H9 (cell line): Measurements from ENCODE around the gene ABCG2. TPM values are rescaled to one million over a fixed set of nuclear protein-coding genes. Genes with fewer than 3 reads are reported as not detected.

Source experiments
- DNase-seq: peaks from one replicate; pipeline ENCODE4 v3.0.0-alpha.2; 2017
- H2AFZ ChIP-seq: one replicate; pipeline ENCODE4 v1.6.1; 2013; ENCODE audit warnings: mild to moderate bottlenecking, low read length, control low read depth, moderate library complexity
- H2AK5ac ChIP-seq: 2 replicates; pipeline ENCODE4 v1.6.1; 2013; ENCODE audit warnings: low read length, control low read depth, mixed read lengths; ENCODE audit not compliant: insufficient read length
- H2BK120ac ChIP-seq: one replicate; pipeline ENCODE4 v1.6.1; 2013; ENCODE audit warnings: low read depth, mild to moderate bottlenecking, low read length, control low read depth, inconsistent platforms; ENCODE audit not compliant: poor library complexity, severe bottlenecking
- H2BK12ac ChIP-seq: 2 replicates; pipeline ENCODE4 v1.6.1; 2013; ENCODE audit warnings: low read length, control low read depth, mixed read lengths, low read depth; ENCODE audit not compliant: insufficient read length
- H2BK15ac ChIP-seq: 2 replicates; pipeline ENCODE4 v1.6.1; 2013; ENCODE audit warnings: low read depth, low read length, control low read depth
- H2BK20ac ChIP-seq: one replicate; pipeline ENCODE4 v1.6.1; 2013; ENCODE audit warnings: low read depth, mild to moderate bottlenecking, low read length, control low read depth, inconsistent platforms; ENCODE audit not compliant: poor library complexity, severe bottlenecking
- H2BK5ac ChIP-seq: 2 replicates; pipeline ENCODE4 v1.6.1; 2013; ENCODE audit warnings: low read length, control low read depth, mixed read lengths; ENCODE audit not compliant: insufficient read length
- H3K14ac ChIP-seq: 2 replicates; pipeline ENCODE4 v1.6.1; 2013; ENCODE audit warnings: low read length, control low read depth; ENCODE audit not compliant: insufficient read depth
- H3K18ac ChIP-seq: 2 replicates; pipeline ENCODE4 v1.6.1; 2013; ENCODE audit warnings: low read depth, mild to moderate bottlenecking, mixed read lengths, low read length, control low read depth; ENCODE audit not compliant: insufficient read length
- H3K23ac ChIP-seq: 2 replicates; pipeline ENCODE4 v1.6.1; 2013; ENCODE audit warnings: low read length, control low read depth, mixed read lengths, low read depth; ENCODE audit not compliant: insufficient read length
- H3K23me2 ChIP-seq: 2 replicates; pipeline ENCODE4 v1.6.1; 2013; ENCODE audit warnings: low read depth, mild to moderate bottlenecking, mixed read lengths, low read length, control low read depth; ENCODE audit not compliant: insufficient read length, poor library complexity, severe bottlenecking
- H3K27ac ChIP-seq: 2 replicates; pipeline ENCODE4 v1.5.1; 2013; ENCODE audit warnings: low read length, control low read depth, mixed read lengths, low read depth; ENCODE audit not compliant: insufficient read length
- H3K27me3 ChIP-seq: 2 replicates; pipeline ENCODE4 v1.6.1; 2013; ENCODE audit warnings: low read length, control low read depth, inconsistent platforms; ENCODE audit not compliant: insufficient read depth
- H3K4ac ChIP-seq: 2 replicates; pipeline ENCODE4 v1.6.1; 2013; ENCODE audit warnings: low read depth, mild to moderate bottlenecking, control low read depth, inconsistent platforms, low read length, moderate library complexity
- H3K4me1 ChIP-seq: 2 replicates; pipeline ENCODE4 v1.6.1; 2013; ENCODE audit warnings: low read length, control low read depth, inconsistent platforms; ENCODE audit not compliant: insufficient read depth
- H3K4me2 ChIP-seq: 2 replicates; pipeline ENCODE4 v1.6.1; 2013; ENCODE audit warnings: low read length, control low read depth, mixed read lengths; ENCODE audit not compliant: insufficient read length, insufficient read depth
- H3K56ac ChIP-seq: 2 replicates; pipeline ENCODE4 v1.6.1; 2013; ENCODE audit warnings: low read depth, mild to moderate bottlenecking, mixed read lengths, low read length, control low read depth; ENCODE audit not compliant: insufficient read length
- H3K79me1 ChIP-seq: 2 replicates; pipeline ENCODE4 v1.6.1; 2013; ENCODE audit warnings: low read depth, mild to moderate bottlenecking, moderate library complexity, low read length, control low read depth, inconsistent platforms; ENCODE audit not compliant: insufficient read depth, poor library complexity, severe bottlenecking
- H3K79me2 ChIP-seq: 2 replicates; pipeline ENCODE4 v1.6.1; 2013; ENCODE audit warnings: low read length, control low read depth, inconsistent platforms; ENCODE audit not compliant: insufficient read depth
- H3K9ac ChIP-seq: 2 replicates; pipeline ENCODE4 v1.6.1; 2013; ENCODE audit warnings: low read length, control low read depth, mixed read lengths; ENCODE audit not compliant: insufficient read length; ENCODE audit errors: extremely low read depth
- H3K9me3 ChIP-seq: one replicate; pipeline ENCODE4 v1.6.1; 2013; ENCODE audit warnings: low read depth, low read length, inconsistent platforms; ENCODE audit not compliant: control insufficient read depth
- H3T11ph ChIP-seq: one replicate; pipeline ENCODE4 v1.6.1; 2013; ENCODE audit warnings: mild to moderate bottlenecking, low read length, control low read depth, inconsistent platforms
- H4K20me1 ChIP-seq: one replicate; pipeline ENCODE4 v1.6.1; 2013; ENCODE audit not compliant: control insufficient read depth, insufficient read length, insufficient read depth
- H4K5ac ChIP-seq: 2 replicates; pipeline ENCODE4 v1.6.1; 2013; ENCODE audit warnings: low read depth, mild to moderate bottlenecking, mixed read lengths, low read length, control low read depth; ENCODE audit not compliant: insufficient read length
- H4K8ac ChIP-seq: replicated peaks from 2 replicates; pipeline ENCODE4 v1.6.1; 2013; ENCODE audit warnings: low read length, control low read depth, mixed read lengths, low read depth; ENCODE audit not compliant: insufficient read length
- H4K91ac ChIP-seq: 2 replicates; pipeline ENCODE4 v1.6.1; 2013; ENCODE audit warnings: low read depth, mild to moderate bottlenecking, moderate library complexity, mixed read lengths, low read length, control low read depth; ENCODE audit not compliant: insufficient read length
- H3K27ac Mint-ChIP-seq, 3 experiments: 2 replicates in 2 of 3; 3 replicates in 1 of 3; pipeline ENCODE4 v1.8.0; 2020 to 2021; ENCODE audit warnings: mixed read lengths in 3 of 3, mild to moderate bottlenecking in 1 of 3, moderate library complexity in 1 of 3
- H3K27me3 Mint-ChIP-seq: 2 replicates; pipeline ENCODE4 v1.8.0; 2021; ENCODE audit warnings: low read depth, mild to moderate bottlenecking, moderate library complexity, mixed read lengths
- H3K36me3 Mint-ChIP-seq, 3 experiments: 2 replicates in 2 of 3; 3 replicates in 1 of 3; pipeline ENCODE4 v1.8.0; 2020 to 2021; ENCODE audit warnings: low read depth in 3 of 3, mixed read lengths in 3 of 3; ENCODE audit not compliant: insufficient read depth in 1 of 3
- H3K4me1 Mint-ChIP-seq, 2 experiments: 2 replicates each; pipeline ENCODE4 v1.8.0; 2020; ENCODE audit warnings: mixed read lengths in 2 of 2
- H3K4me3 Mint-ChIP-seq, 2 experiments: 2 replicates in 1 of 2; 3 replicates in 1 of 2; pipeline ENCODE4 v1.8.0; 2020 to 2021; ENCODE audit warnings: mild to moderate bottlenecking in 2 of 2, mixed read lengths in 2 of 2, moderate library complexity in 1 of 2
- H3K9me3 Mint-ChIP-seq, 2 experiments: 2 replicates in 1 of 2; 3 replicates in 1 of 2; pipeline ENCODE4 v1.8.0; 2020; ENCODE audit warnings: mild to moderate bottlenecking in 2 of 2, mixed read lengths in 2 of 2, moderate library complexity in 1 of 2
- WGBS: extraction: QIAGEN DNeasy Blood & Tissue Kit; methylation state at CpG from one replicate; pipeline ENCODE4 v1.1.7; 2013; ENCODE audit warnings: missing lambda C conversion rate, low lambda C conversion rate, mixed read lengths; ENCODE audit not compliant: insufficient read length; ENCODE audit errors: extremely low coverage; 5-methylcytosine and 5-hydroxymethylcytosine counted together
- total RNA-seq: library from RNA; stranded (reverse); gene quantifications from 2 replicates; pipeline ENCODE4 v1.2.1, GENCODE V29; 2021
- TF ChIP-seq, protein P1 (sequence below): fragments of 200-600 bp; sonication (generic); conservative IDR thresholded peaks from 3 replicates; pipeline ENCODE4 v1.8.0; 2021; ENCODE audit warnings: antibody characterized with exemption, mild to moderate bottlenecking

The ABCG2 gene
- total RNA-seq, 1 experiment from 2014 or later, result 1.5 TPM

DNA sequence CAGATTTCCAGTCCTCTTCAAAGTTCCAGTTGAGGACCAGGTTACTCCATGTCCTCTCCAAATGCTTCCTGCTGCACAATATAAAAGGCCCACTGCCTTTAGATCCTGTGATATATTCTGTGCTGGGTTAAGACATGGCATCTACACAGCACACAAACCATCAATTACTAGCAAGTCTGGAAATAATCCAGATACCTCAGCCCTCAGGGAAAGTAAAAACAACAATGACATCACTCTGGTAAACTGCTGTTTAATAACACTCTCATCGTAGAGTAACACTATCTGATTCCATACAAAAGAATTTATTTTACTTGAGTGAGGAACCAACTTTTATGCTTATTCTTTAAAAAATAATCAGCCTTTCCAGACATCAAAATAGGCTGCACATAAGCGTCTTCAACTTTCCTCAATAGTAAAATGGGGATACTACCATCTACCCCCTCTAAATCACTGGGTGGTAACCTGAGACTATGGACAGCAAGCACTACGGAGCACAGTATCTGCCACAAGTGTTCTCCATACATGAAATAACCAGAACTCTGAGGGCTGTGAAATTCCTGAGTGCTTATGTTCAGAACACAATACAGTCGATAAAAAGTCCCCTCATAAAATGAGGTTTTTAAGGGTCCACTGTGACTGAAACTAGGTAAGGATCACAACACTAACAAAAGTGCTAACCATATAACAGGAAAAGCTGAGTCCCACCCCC lies 53.4 kb downstream of the ABCG2 start:
- Histone ChIP-seq H3K23ac (no peak overlapping the region), H2AK5ac (no peak overlapping the region), H3K56ac (no peak overlapping the region), H3K14ac (no peak overlapping the region), H3K9ac (no peak overlapping the region), H3K27me3 (no peaks in the 10 kb centered on the region), H4K20me1 (no peaks in the 10 kb centered on the region), H3K9me3 (no peaks in the 10 kb centered on the region), H3K4me2 (no peak overlapping the region), H3K27ac (no peak overlapping the region), H3K23me2 (no peaks in the 10 kb centered on the region), H2BK15ac (no peak overlapping the region), H2BK120ac (no peak overlapping the region), H2BK5ac (no peak overlapping the region), H3K4ac (no peak overlapping the region), H3K79me1 (no peaks in the 10 kb centered on the region), H3K79me2 (no peaks in the 10 kb centered on the region), H3K18ac (no peak overlapping the region), H4K91ac (no peak overlapping the region), H4K5ac (no peak overlapping the region), H4K8ac (no peak overlapping the region), H2AFZ (no peak overlapping the region), H2BK20ac (no peak overlapping the region), H2BK12ac (no peak overlapping the region), H3K4me1 (no peaks in the 10 kb centered on the region), H3T11ph (no peak overlapping the region)
- Mint-ChIP-seq H3K27me3 (no peaks in the 10 kb centered on the region), H3K27ac (no peak overlapping the region), H3K4me1 (no peaks in the 10 kb centered on the region), H3K4me3 (no peak overlapping the region), H3K36me3 (no peaks in the 10 kb centered on the region), H3K9me3 (no peaks in the 10 kb centered on the region)
- DNase-seq, result no peak
- TF ChIP-seq, protein P1, sequence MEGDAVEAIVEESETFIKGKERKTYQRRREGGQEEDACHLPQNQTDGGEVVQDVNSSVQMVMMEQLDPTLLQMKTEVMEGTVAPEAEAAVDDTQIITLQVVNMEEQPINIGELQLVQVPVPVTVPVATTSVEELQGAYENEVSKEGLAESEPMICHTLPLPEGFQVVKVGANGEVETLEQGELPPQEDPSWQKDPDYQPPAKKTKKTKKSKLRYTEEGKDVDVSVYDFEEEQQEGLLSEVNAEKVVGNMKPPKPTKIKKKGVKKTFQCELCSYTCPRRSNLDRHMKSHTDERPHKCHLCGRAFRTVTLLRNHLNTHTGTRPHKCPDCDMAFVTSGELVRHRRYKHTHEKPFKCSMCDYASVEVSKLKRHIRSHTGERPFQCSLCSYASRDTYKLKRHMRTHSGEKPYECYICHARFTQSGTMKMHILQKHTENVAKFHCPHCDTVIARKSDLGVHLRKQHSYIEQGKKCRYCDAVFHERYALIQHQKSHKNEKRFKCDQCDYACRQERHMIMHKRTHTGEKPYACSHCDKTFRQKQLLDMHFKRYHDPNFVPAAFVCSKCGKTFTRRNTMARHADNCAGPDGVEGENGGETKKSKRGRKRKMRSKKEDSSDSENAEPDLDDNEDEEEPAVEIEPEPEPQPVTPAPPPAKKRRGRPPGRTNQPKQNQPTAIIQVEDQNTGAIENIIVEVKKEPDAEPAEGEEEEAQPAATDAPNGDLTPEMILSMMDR, result no peak
- no CpG with 5 or more reads among the region's 4 CpGs for WGBS
